CD4-positive, alpha-beta T cell treated with Interleukin-2 at 100 ng/mL for 4 hours (primary cell): ENCODE results near the gene NDST1.
"Not testable (repeated sequence)": the region's sequence is repeated elsewhere in the genome, so short reads cannot be mapped to it uniquely, and the experiment has no call there.

Experiments
- DNase-seq: peaks from one replicate; pipeline ENCODE4 v3.0.0-alpha.2; 2020; ENCODE audit warnings: low spot score

The NDST1 gene

GRCh38 chr5:150508828-150509227 lies 897 bp downstream of the NDST1 start:
- no peak for DNase-seq

GRCh38 chr5:150509992-150510391 lies 2.1 kb downstream of the NDST1 start:
- no peak for DNase-seq

- DNase-seq, result no peak
Observed at GRCh38 chr5:150510460-150511263, 2.7 kb downstream of the NDST1 start.

GRCh38 chr5:150511578-150512367 lies 3.8 kb downstream of the NDST1 start:
- DNase-seq, result no peak

GRCh38 chr5:150512368-150512747 lies 4.4 kb downstream of the NDST1 start:
- no peak for DNase-seq

GRCh38 chr5:150513375-150514309 lies 5.7 kb downstream of the NDST1 start:
- DNase-seq, result no peak

GRCh38 chr5:150514708-150515211 lies 6.8 kb downstream of the NDST1 start:
- DNase-seq, result no peak

GRCh38 chr5:150515446-150515845 lies 7.5 kb downstream of the NDST1 start:
- DNase-seq, result no peak

GRCh38 chr5:150516011-150516410 lies 8.1 kb downstream of the NDST1 start:
- DNase-seq, result no peak

GRCh38 chr5:150517272-150518152 lies 9.6 kb downstream of the NDST1 start:
- no peak for DNase-seq

- not testable (repeated sequence) for DNase-seq
Observed at GRCh38 chr5:150518712-150519559, 11.0 kb downstream of the NDST1 start.

GRCh38 chr5:150519560-150519945 lies 11.6 kb downstream of the NDST1 start:
- DNase-seq, result no peak

- no peak for DNase-seq
Observed at GRCh38 chr5:150519978-150520377, 12.0 kb downstream of the NDST1 start.

GRCh38 chr5:150520747-150521521 lies 13.0 kb downstream of the NDST1 start:
- DNase-seq, result no peak

GRCh38 chr5:150521522-150521817 lies 13.5 kb downstream of the NDST1 start:
- DNase-seq, result no peak

- DNase-seq, result no peak
Observed at GRCh38 chr5:150521939-150522503, 14.1 kb downstream of the NDST1 start.

- DNase-seq, result no peak
Observed at GRCh38 chr5:150522504-150523414, 14.8 kb downstream of the NDST1 start.
